HG03060 (cell line): ENCODE measurements around the gene TDRD7.

ENCODE experiments used
- ATAC-seq: cut with Tn5 transposase; IDR thresholded peaks from one replicate; pipeline ENCODE4 v1.9.1; 2021; ENCODE audit warnings: low read depth, moderate number of reproducible peaks; ENCODE audit not compliant: unreplicated experiment

Gene TDRD7

GRCh38 chr9:97387504-97387886, 24.4 kb upstream of the TDRD7 start:
- ATAC-seq: no peak

- ATAC-seq: no peak
Observed at GRCh38 chr9:97387936-97388684, 23.8 kb upstream of the TDRD7 start.

GRCh38 chr9:97388721-97389238, 23.1 kb upstream of the TDRD7 start:
- ATAC-seq: no peak

GRCh38 chr9:97389249-97389648, 22.6 kb upstream of the TDRD7 start:
- no peak for ATAC-seq

- no peak for ATAC-seq
Observed at GRCh38 chr9:97390791-97391406, 21.0 kb upstream of the TDRD7 start.

GRCh38 chr9:97394881-97395280, 17.0 kb upstream of the TDRD7 start:
- no peak for ATAC-seq

GRCh38 chr9:97395745-97396144, 16.2 kb upstream of the TDRD7 start:
- ATAC-seq: no peak

GRCh38 chr9:97396256-97396655, 15.6 kb upstream of the TDRD7 start:
- ATAC-seq: no peak

- ATAC-seq: no peak
Observed at GRCh38 chr9:97397220-97397619, 14.7 kb upstream of the TDRD7 start.

- peak; percentile 58 for ATAC-seq
Observed at GRCh38 chr9:97398999-97399758, 12.7 kb upstream of the TDRD7 start.

- no peak for ATAC-seq
Observed at GRCh38 chr9:97403746-97404316, 8.1 kb upstream of the TDRD7 start.

- ATAC-seq: no peak
Observed at GRCh38 chr9:97405551-97405950, 6.3 kb upstream of the TDRD7 start.

- no peak for ATAC-seq
Observed at GRCh38 chr9:97406620-97407177, 5.2 kb upstream of the TDRD7 start.

GRCh38 chr9:97408562-97408961, 3.3 kb upstream of the TDRD7 start:
- ATAC-seq: no peak

GRCh38 chr9:97411440-97411788, 482 bp upstream of the TDRD7 start:
- no peak for ATAC-seq

GRCh38 chr9:97412626-97413385, 910 bp downstream of the TDRD7 start:
- ATAC-seq: no peak

GRCh38 chr9:97413462-97413861, 1.6 kb downstream of the TDRD7 start:
- ATAC-seq: no peak

- ATAC-seq: no peak
Observed at GRCh38 chr9:97415146-97415545, 3.2 kb downstream of the TDRD7 start.

GRCh38 chr9:97418880-97419279, 7.0 kb downstream of the TDRD7 start:
- ATAC-seq: no peak

- no peak for ATAC-seq
Observed at GRCh38 chr9:97419309-97419867, 7.5 kb downstream of the TDRD7 start.
